Endothelial cell of umbilical vein (primary cell): ENCODE results near the gene TRIM13. TPM values are rescaled to one million over a fixed set of nuclear protein-coding genes. Genes with fewer than 3 reads are reported as not detected.

ENCODE experiments used
- BruUV-seq: library from RNA; stranded (reverse); fragments of 400-500 nt; replicated peaks from 2 replicates; lab custom pipeline; 2021; lab: Mats Ljungman, UMichigan
- CTCF ChIA-PET: fragments of 300-600, 350-600 bp; sonication (Branson Sonifier 250); formaldehyde crosslinking; loops from one replicate; lab custom pipeline; 2021; ENCODE audit warnings: antibody characterized with exemption, inconsistent platforms; lab: Charles Lee
- POLR2A ChIA-PET: fragments of 300-600, 350-600 bp; sonication (Branson Sonifier 250); formaldehyde crosslinking; loops from one replicate; lab custom pipeline; 2021; ENCODE audit warnings: antibody characterized with exemption, inconsistent platforms; lab: Charles Lee
- DNase-seq: peaks from one replicate; pipeline ENCODE4 v3.0.0-alpha.2; 2011; ENCODE audit warnings: low read depth, low spot score
- FAIRE-seq: peaks from 2 replicates; lab custom pipeline; 2011; peaks lifted over from hg19 to GRCh38; lab: Jason Lieb, UNC
- H2AFZ ChIP-seq: 2 replicates; pipeline ENCODE4 v1.6.0; 2012; ENCODE audit warnings: low read depth, low read length, control low read depth, inconsistent platforms
- H3K27ac ChIP-seq: 2 replicates; pipeline ENCODE4 v1.5.1; 2011; ENCODE audit warnings: low read depth, mild to moderate bottlenecking, control low read depth, low read length, moderate library complexity; ENCODE audit not compliant: insufficient read depth
- H3K27me3 ChIP-seq, 2 experiments: 2 replicates each; pipeline versions ENCODE4 v1.6.0 to v1.6.1; 2011; ENCODE audit warnings: low read length in 2 of 2, mixed read lengths in 1 of 2; ENCODE audit not compliant: control insufficient read depth in 2 of 2, insufficient read depth in 2 of 2
- H3K36me3 ChIP-seq, 2 experiments: 2 replicates in 1 of 2; 3 replicates in 1 of 2; pipeline ENCODE4 v1.5.1; 2011; ENCODE audit warnings: low read length in 2 of 2, mild to moderate bottlenecking in 1 of 2, moderate library complexity in 1 of 2; ENCODE audit not compliant: control insufficient read depth in 2 of 2, insufficient read depth in 2 of 2; ENCODE audit errors: extremely low read depth in 1 of 2
- H3K4me1 ChIP-seq: 3 replicates; pipeline ENCODE4 v1.5.1; 2011; ENCODE audit warnings: mild to moderate bottlenecking, low read length; ENCODE audit not compliant: control insufficient read depth, insufficient read depth; ENCODE audit errors: extremely low read depth
- H3K4me2 ChIP-seq: 2 replicates; pipeline ENCODE4 v1.6.1; 2011; ENCODE audit warnings: low read length, control low read depth, mixed read lengths; ENCODE audit not compliant: insufficient read depth
- H3K4me3 ChIP-seq, 3 experiments: fragments of 200-600 bp in 1 of 3; sonication (generic), shearing (Covaris generic) in 1 of 3; replicated peaks in 1 of 3; 2 replicates each; pipeline ENCODE4 v1.5.1; 2011 to 2016; ENCODE audit warnings: control low read depth in 3 of 3, low read length in 3 of 3, mild to moderate bottlenecking in 2 of 3, inconsistent platforms in 1 of 3, low read depth in 1 of 3, moderate library complexity in 1 of 3; ENCODE audit not compliant: insufficient read depth in 1 of 3
- H3K79me2 ChIP-seq: 2 replicates; pipeline ENCODE4 v1.6.0; 2012; ENCODE audit warnings: low read length, inconsistent platforms; ENCODE audit not compliant: control insufficient read depth, insufficient read depth
- H3K9ac ChIP-seq: replicated peaks from 2 replicates; pipeline ENCODE3; 2011; ENCODE audit warnings: low read length, control low read depth; ENCODE audit not compliant: insufficient read depth; ENCODE audit errors: extremely low read depth
- H3K9me1 ChIP-seq: replicated peaks from 3 replicates; pipeline ENCODE4 v1.6.0; 2011; ENCODE audit warnings: mild to moderate bottlenecking, low read length; ENCODE audit not compliant: control insufficient read depth, insufficient read depth; ENCODE audit errors: extremely low read depth
- H3K9me3 ChIP-seq: replicated peaks from 2 replicates; pipeline ENCODE4 v1.5.1; 2012; ENCODE audit warnings: low read length, inconsistent platforms; ENCODE audit not compliant: control insufficient read depth, insufficient read depth
- H4K20me1 ChIP-seq: replicated peaks from 2 replicates; pipeline ENCODE3; 2011; ENCODE audit warnings: mild to moderate bottlenecking, low read length; ENCODE audit not compliant: control insufficient read depth, insufficient read depth; ENCODE audit errors: extremely low read depth
- EZH2 ChIP-seq: IDR thresholded peaks from 2 replicates; pipeline ENCODE4 v1.6.1; 2012; ENCODE audit warnings: borderline replicate concordance, low read depth, mild to moderate bottlenecking, moderate library complexity, low read length, inconsistent platforms; ENCODE audit not compliant: severe bottlenecking
- FOS ChIP-seq: IDR thresholded peaks from 2 replicates; pipeline ENCODE4 v1.6.1; 2011; ENCODE audit warnings: mild to moderate bottlenecking, low read length, moderate library complexity, borderline replicate concordance; ENCODE audit not compliant: insufficient read depth
- GATA2 ChIP-seq: IDR thresholded peaks from 2 replicates; pipeline ENCODE4 v1.7.0; 2011; ENCODE audit warnings: low read depth, mild to moderate bottlenecking, moderate library complexity, mixed read lengths, low read length; ENCODE audit not compliant: insufficient read length, insufficient read depth
- JUN ChIP-seq: IDR thresholded peaks from 2 replicates; pipeline ENCODE4 v1.6.1; 2011; ENCODE audit warnings: borderline replicate concordance, low read depth; ENCODE audit not compliant: insufficient read length, insufficient read depth
- MYC ChIP-seq: IDR thresholded peaks from one replicate; pipeline ENCODE4 v1.6.1; 2011; ENCODE audit warnings: mild to moderate bottlenecking, low read depth, low read length
- POLR2A ChIP-seq: IDR thresholded peaks from 2 replicates; pipeline ENCODE4 v1.6.1; 2012; ENCODE audit warnings: low read depth, mild to moderate bottlenecking, control low read depth, low read length
- POLR2AphosphoS5 ChIP-seq: IDR thresholded peaks from 2 replicates; pipeline ENCODE4 v1.6.1; 2012; ENCODE audit warnings: low read depth, mild to moderate bottlenecking, control low read depth, low read length, moderate library complexity; ENCODE audit not compliant: insufficient read depth
- dilution Hi-C: fragments of 300-500 bp; cut with MboI; formaldehyde crosslinking; loops from one replicate; pipeline ENCODE4 v1.15.0; 2019; ENCODE audit warnings: low sequenced_read_pairs; ENCODE audit not compliant: extremely low pct_ligation_motif_present
- intact Hi-C: fragments of 100-400 bp; cut with micrococcal nuclease; formaldehyde crosslinking; loops from one replicate; pipeline ENCODE4 v1.10.0; 2022
- polyA plus RNA-seq, 4 experiments: library from polyadenylated mRNA; depleted of rRNA in 3 of 4; stranded (reverse) in 3 of 4; unstranded in 1 of 4; fragments of >200 nt; gene quantifications; 2 replicates each; pipeline versions ENCODE4 v1.2.1 to v1.2.3, GENCODE V29; 2011 to 2012; ENCODE audit warnings: missing spikeins in 1 of 4
- total RNA-seq: library from RNA; stranded (reverse); gene quantifications from 2 replicates; pipeline ENCODE4 v1.2.3, GENCODE V29; 2021
- TF ChIP-seq, protein P1 (sequence below), 2 donors: IDR thresholded peaks; 1 replicate in 1 of 2; 2 replicates in 1 of 2; pipeline ENCODE4 v1.5.1; 2011; ENCODE audit warnings: low read length in 2 of 2, mild to moderate bottlenecking in 2 of 2, moderate library complexity in 2 of 2, control low read depth in 1 of 2, inconsistent platforms in 1 of 2, low read depth in 1 of 2; ENCODE audit not compliant: insufficient read depth in 1 of 2; ENCODE audit errors: extremely low read depth in 1 of 2
- TF ChIP-seq, protein P2 (sequence below): IDR thresholded peaks from 2 replicates; pipeline ENCODE4 v1.6.1; 2011; ENCODE audit not compliant: insufficient read depth, insufficient read length

The TRIM13 gene
- total and polyA plus RNA-seq, 2 donors (not counting 3 experiments of a cell fraction or from before 2014, with no cell fraction given), result 12.5 to 28.2 TPM

DNA sequence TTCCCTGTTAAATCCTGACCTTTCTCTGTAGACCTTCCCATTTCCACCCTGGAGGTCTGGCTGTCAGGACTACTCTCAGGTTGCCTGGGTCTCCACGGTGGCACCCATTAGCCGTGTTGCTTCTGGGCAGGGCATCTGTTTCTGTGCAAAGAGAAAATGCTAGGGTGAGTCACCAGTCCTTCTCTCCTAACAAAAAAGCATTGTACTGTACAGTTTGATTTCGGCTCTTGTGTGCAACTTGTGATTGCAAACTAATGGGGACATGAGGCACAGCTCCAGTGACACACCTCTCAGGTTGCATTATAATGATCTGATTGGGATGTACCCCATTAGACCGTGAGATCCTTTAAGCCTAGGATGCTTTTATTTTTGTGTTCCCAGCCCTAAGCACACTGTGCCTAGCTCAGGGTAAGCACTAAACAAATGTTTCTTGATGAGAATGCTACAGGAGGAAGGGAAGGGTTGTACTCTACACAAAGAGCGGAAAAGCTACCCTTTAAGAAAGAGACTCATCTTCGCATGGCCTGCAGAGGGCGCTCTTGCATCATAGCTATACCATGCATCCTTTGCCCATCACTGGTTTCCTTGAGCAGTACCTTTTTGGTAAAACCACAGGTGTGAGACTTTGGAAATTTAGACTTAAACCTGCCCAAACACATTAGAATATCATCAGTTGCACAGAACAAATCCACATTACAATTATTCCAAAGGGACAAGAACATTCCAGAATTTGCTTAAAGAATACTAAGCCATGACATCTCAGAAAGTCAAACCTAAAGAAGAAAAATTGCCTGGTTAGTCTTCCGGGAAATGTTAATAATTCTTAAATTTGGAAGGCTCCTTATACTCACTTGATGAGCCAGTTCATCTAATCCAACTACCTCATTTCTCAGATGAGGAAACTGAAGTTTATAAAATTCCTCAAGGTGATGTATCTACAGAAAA is 20.3 kb upstream of the TRIM13 start:
- Histone ChIP-seq H3K9me3 (no peaks in the 10 kb centered on the region), H3K4me1 (no peaks in the 10 kb centered on the region), H3K36me3 (no peaks in the 10 kb centered on the region), H3K4me2 (no peak overlapping the region), H3K27me3 (no peaks in the 10 kb centered on the region), H2AFZ (no peak overlapping the region), H3K9me1 (no peaks in the 10 kb centered on the region), H3K79me2 (no peaks in the 10 kb centered on the region), H3K9ac (no peak overlapping the region), H4K20me1 (no peaks in the 10 kb centered on the region), H3K27ac (no peak overlapping the region), H3K4me3 (no peak overlapping the region)
- peak; percentile 95 for FAIRE-seq
- peak; percentile 77 for DNase-seq
- dilution Hi-C loops, result no loop called here
- no peak for TF ChIP-seq GATA2
- TF ChIP-seq, protein P1, sequence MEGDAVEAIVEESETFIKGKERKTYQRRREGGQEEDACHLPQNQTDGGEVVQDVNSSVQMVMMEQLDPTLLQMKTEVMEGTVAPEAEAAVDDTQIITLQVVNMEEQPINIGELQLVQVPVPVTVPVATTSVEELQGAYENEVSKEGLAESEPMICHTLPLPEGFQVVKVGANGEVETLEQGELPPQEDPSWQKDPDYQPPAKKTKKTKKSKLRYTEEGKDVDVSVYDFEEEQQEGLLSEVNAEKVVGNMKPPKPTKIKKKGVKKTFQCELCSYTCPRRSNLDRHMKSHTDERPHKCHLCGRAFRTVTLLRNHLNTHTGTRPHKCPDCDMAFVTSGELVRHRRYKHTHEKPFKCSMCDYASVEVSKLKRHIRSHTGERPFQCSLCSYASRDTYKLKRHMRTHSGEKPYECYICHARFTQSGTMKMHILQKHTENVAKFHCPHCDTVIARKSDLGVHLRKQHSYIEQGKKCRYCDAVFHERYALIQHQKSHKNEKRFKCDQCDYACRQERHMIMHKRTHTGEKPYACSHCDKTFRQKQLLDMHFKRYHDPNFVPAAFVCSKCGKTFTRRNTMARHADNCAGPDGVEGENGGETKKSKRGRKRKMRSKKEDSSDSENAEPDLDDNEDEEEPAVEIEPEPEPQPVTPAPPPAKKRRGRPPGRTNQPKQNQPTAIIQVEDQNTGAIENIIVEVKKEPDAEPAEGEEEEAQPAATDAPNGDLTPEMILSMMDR (IDR thresholded peaks at IDR 0.05; ENCODE audit: extremely low read depth in 1 of 2, insufficient read depth in 1 of 2, low read depth in 1 of 2, low read length in 2 of 2), result peak; percentile 88 to 90
- TF ChIP-seq POLR2A, result no peak
- intact Hi-C loops, result loop anchor here (1.0 to 5.0 kb wide), 6 partner anchors 108 to 1094 kb away; no protein-coding TSS in a partner anchor
- POLR2A ChIA-PET, result interaction anchor here (1.0 kb wide), 1 partner anchor 935 kb away, joined by 5 read pairs; no protein-coding TSS in a partner anchor
- BruUV-seq, result no TSS peak
- CTCF ChIA-PET, result interaction anchor here (0.6 to 5.5 kb wide), 61 partner anchors 9 to 1310 kb away, joined by 3 to 96 read pairs (median 4); partner anchors contain the start of genes KCNRG, SPRYD7 and TRIM13

DNA sequence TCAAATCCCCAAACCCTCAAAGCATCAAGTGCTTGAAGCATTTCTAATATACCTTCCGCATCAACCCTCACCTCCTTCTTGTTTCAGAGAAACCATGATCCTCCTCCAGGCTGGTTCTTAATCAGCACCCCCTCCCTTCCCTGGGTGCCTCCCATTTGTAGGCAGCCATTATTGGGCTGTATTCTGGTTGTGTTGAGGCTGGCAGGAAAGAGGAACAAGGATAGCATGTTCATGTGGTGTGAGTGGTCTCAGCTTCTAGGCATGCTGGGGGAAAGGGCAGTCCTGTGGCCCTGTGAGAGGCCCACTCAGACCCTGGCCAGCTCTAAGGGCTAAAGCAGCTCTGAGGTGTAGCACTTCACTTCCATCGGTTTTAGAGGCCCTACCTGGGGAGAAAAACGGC is 18.9 kb upstream of the TRIM13 start:
- Histone ChIP-seq H3K4me3 (no peak overlapping the region), H3K27ac (no peak overlapping the region), H4K20me1 (no peaks in the 10 kb centered on the region), H3K79me2 (no peaks in the 10 kb centered on the region), H3K27me3 (no peaks in the 10 kb centered on the region), H3K36me3 (no peaks in the 10 kb centered on the region), H3K9me1 (no peaks in the 10 kb centered on the region), H3K4me1 (no peaks in the 10 kb centered on the region), H3K4me2 (no peak overlapping the region), H3K9me3 (no peaks in the 10 kb centered on the region), H3K9ac (no peak overlapping the region), H2AFZ (no peak overlapping the region)
- CTCF ChIA-PET, result interaction anchor here (0.8 to 5.5 kb wide), 7 partner anchors 19 to 1091 kb away, joined by 3 to 96 read pairs (median 4); partner anchors contain the start of genes KCNRG and TRIM13
- POLR2A ChIA-PET, result no interaction called here
- no TSS peak for BruUV-seq
- intact Hi-C loops, result loop anchor here (2.0 to 5.0 kb wide), 2 partner anchors 107 to 144 kb away; no protein-coding TSS in a partner anchor
- no peak for DNase-seq
- TF ChIP-seq, protein P2, sequence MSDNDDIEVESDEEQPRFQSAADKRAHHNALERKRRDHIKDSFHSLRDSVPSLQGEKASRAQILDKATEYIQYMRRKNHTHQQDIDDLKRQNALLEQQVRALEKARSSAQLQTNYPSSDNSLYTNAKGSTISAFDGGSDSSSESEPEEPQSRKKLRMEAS, result no peak
- no peak for TF ChIP-seq POLR2A
- no peak for TF ChIP-seq GATA2
- TF ChIP-seq FOS, result no peak
- TF ChIP-seq, protein P1 (IDR thresholded peaks at IDR 0.05; ENCODE audit: extremely low read depth in 1 of 2, insufficient read depth in 1 of 2, low read depth in 1 of 2, low read length in 2 of 2), result no peak
- no peak for TF ChIP-seq POLR2AphosphoS5
- TF ChIP-seq JUN, result no peak
- TF ChIP-seq EZH2, result no peak
- TF ChIP-seq MYC, result no peak
- dilution Hi-C loops, result no loop called here
- no peak for FAIRE-seq
